GM18526 (cell line): ENCODE data around the gene HNRNPL.

Experiments used
- POLR2A ChIP-seq: IDR thresholded peaks from 3 replicates; pipeline ENCODE4 v1.6.1; 2011; ENCODE audit not compliant: insufficient read length; ENCODE audit errors: extremely low read depth

HNRNPL gene

GRCh38 chr19:38817081-38817480, 32.7 kb downstream of the HNRNPL start:
- no peak for TF ChIP-seq POLR2A

- TF ChIP-seq POLR2A: no peak
Observed at GRCh38 chr19:38816131-38816750, 33.5 kb downstream of the HNRNPL start.

- no peak for TF ChIP-seq POLR2A
Observed at GRCh38 chr19:38815059-38816001, 34.5 kb downstream of the HNRNPL start.

- no peak for TF ChIP-seq POLR2A
Observed at GRCh38 chr19:38813323-38813722, 36.5 kb downstream of the HNRNPL start.

- no peak for TF ChIP-seq POLR2A
Observed at GRCh38 chr19:38812841-38813320, 36.9 kb downstream of the HNRNPL start, which contains the start of gene LGALS4. Gene LGALS4, minus strand, starts transcription at chr19:38812945. Its CDS starts 59 bp downstream, at chr19:38812886.

GRCh38 chr19:38812009-38812840, 37.6 kb downstream of the HNRNPL start:
- no peak for TF ChIP-seq POLR2A

GRCh38 chr19:38809592-38810252, 40.1 kb downstream of the HNRNPL start:
- TF ChIP-seq POLR2A: no peak

GRCh38 chr19:38808741-38809140, 41.0 kb downstream of the HNRNPL start:
- TF ChIP-seq POLR2A: no peak

- TF ChIP-seq POLR2A: no peak
Observed at GRCh38 chr19:38806371-38806770, 43.4 kb downstream of the HNRNPL start.

GRCh38 chr19:38805180-38805579, 44.6 kb downstream of the HNRNPL start:
- TF ChIP-seq POLR2A: no peak

GRCh38 chr19:38803543-38803942, 46.2 kb downstream of the HNRNPL start:
- TF ChIP-seq POLR2A: no peak

GRCh38 chr19:38801359-38802095, 48.3 kb downstream of the HNRNPL start:
- no peak for TF ChIP-seq POLR2A

- no peak for TF ChIP-seq POLR2A
Observed at GRCh38 chr19:38800577-38801347, 49.0 kb downstream of the HNRNPL start.
